Stimulated activated naive CD4-positive, alpha-beta T cell treated with Interleukin-2 at 50 U/mL for 16 hours (primary cell): ENCODE results near the gene EFCAB12.
"Not testable (repeated sequence)": the region's sequence is repeated elsewhere in the genome, so short reads cannot be mapped to it uniquely, and the experiment has no call there.

Experiments
- DNase-seq: peaks from one replicate; lab custom pipeline; 2025; lab: John Stamatoyannopoulos, UW

The EFCAB12 gene

GRCh38 chr3:129365296-129366136 is 62.9 kb downstream of the EFCAB12 start:
- DNase-seq = no peak

DNA sequence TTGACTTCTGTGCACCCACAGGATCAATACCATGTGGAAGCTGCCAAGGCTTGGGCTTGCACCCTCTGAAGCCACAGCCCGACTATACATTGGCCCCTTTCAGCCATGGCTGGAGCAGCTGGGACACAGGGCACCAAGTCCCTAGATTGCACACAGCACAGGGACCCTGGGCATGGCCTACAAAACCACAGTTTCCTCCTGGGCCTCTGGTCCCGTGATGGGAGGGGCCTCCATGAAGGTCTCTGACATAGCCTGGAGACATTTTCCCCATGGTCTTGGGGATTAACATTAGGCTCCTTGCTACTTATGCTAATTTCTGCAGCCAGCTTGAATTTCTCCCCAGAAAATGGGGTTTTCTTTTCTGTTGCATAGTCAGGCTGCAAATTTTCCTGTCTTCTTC is 63.6 kb downstream of the EFCAB12 start:
- not testable (repeated sequence) for DNase-seq

- DNase-seq = not testable (repeated sequence)
These were observed 65.1 kb downstream of the EFCAB12 start for GRCh38 chr3:129363356-129363755.

DNA sequence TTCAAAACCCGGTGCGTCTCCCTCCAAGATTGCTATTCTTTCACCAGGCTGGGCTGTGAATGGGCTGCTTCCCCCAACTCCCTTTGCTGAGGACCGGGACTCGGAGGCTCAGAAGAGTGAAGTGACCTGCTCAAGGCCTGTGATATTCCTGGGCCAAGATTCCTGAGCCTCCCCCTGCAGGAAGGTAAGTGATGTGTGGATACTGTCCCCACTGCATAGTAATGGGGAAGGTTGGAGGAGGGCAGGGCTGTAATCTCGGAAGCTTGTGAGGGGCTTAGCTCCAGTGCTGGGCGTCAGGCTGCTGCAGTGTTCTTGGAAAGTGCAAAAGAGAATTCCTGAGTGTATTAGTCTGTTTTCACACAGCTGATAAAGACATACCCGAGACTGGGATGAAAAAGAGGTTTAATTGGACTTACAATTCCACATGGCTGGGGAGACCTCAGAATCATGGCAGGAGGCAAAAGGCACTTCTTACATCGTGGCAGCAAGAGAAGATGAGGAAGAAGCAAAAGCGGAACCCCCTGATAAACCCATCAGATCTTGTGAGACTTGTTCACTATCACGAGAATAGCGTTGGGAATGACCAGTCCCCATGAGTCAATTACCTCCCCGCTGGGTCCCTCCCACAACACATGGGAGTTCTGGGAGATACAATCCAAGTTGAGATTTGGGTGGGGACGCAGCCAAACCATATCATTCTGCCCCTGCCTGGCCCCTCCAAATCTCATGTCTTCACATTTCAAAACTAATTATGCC is 67.6 kb downstream of the EFCAB12 start:
- no peak for DNase-seq

DNA sequence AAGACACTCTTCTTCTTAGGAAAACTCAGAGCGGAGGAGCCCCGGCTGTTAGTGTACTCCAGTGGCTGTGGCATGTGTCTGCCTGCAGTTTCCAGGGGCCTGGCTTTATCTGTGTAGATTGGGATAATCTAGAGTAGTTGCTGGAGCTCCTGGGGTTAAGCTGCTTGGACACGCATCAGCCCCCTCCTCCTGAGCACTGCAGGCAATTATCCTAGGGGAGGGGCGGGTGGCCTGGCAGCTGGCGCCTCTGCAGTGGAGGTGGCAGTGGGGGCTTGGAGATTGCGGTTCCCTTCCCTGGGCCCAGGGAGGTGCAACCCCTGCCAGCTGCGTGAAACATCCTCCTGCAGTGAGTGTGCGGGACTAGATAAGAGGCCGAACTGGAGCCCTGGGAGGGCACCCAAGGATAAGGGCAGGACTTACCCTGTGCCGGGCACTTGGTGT is 68.2 kb downstream of the EFCAB12 start:
- no peak for DNase-seq

- DNase-seq = no peak
These were observed 69.6 kb downstream of the EFCAB12 start for GRCh38 chr3:129358772-129359371.

DNA sequence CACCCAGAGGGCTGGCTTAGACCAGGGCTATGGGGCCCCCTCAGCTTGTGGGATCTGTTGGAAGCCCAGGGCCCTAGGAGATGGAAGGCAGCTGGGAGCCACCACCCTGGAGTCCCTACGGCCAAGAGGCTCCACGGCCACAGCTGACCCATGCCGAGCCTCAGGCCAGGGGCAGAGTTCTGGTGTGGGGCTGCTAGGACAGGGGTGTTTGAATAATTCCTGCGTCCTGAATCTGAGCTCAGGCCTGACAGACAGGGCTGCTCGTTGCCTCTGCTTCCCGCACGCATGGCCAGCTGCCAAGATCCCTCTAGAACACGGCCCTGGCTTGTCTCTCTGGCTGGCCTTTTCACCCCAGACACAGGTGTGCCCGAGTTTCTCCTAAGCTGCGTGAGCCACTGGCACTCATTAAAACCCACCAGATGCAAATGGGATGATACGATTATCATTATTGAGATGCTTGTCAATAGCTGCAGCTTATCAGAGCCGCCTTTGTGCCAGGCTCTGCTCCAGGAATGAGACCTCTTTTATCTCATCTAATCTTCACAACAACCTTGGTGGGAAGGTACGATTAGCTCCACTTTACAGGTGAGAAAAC is 70.2 kb downstream of the EFCAB12 start:
- no peak for DNase-seq

- no peak for DNase-seq
These were observed 70.8 kb downstream of the EFCAB12 start for GRCh38 chr3:129357616-129358015.

- DNase-seq = no peak
These were observed 71.5 kb downstream of the EFCAB12 start for GRCh38 chr3:129356756-129357425.

- no peak for DNase-seq
These were observed 74.9 kb downstream of the EFCAB12 start for GRCh38 chr3:129353589-129353941.

GRCh38 chr3:129352650-129353588 is 75.5 kb downstream of the EFCAB12 start:
- no peak for DNase-seq

DNA sequence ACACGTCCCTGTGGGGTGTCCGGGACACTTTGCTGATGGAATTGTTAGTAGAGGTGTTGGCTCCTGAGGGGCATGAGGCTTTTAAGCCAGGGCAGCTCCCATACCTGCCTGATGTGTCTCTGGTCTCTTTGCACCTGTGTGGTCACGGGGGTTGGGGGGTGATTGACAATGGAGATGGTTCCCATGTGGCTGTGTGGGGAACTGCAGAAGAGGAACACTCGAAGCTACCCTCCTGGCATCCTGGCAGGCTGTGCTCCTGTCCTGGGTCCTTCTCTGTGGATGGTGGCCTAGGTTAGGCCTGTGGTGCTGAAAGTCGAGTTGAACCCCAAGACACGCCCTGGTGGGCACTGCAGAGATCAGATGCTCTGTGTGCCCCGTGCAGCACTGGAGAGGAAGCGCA is 76.4 kb downstream of the EFCAB12 start:
- DNase-seq = no peak
